H1 (cell line): ENCODE measurements around the gene CUBN. TPM values are rescaled to one million over a fixed set of nuclear protein-coding genes. Genes with fewer than 3 reads are reported as not detected.

ENCODE experiments used
- KDM1A ChIP-seq: fragments of 200-600, 300-600 bp; sonication (generic); IDR thresholded peaks from 2 replicates; pipeline ENCODE4 v1.7.1; 2016; ENCODE audit warnings: mild to moderate bottlenecking, low read length, borderline replicate concordance
- polyA plus RNA-seq, 7 experiments: library from polyadenylated mRNA; depleted of rRNA in 3 of 7; stranded (reverse) in 5 of 7; unstranded in 2 of 7; fragments of >200 nt in 5 of 7; fragments of 200-250 nt in 2 of 7; gene quantifications; 1 replicate in 5 of 7; 2 replicates in 1 of 7; 4 replicates in 1 of 7; pipeline versions ENCODE4 v1.2.1 to v1.2.3, GENCODE V29; 2011 to 2013; ENCODE audit warnings: missing spikeins in 2 of 7, mixed read lengths in 2 of 7
- total RNA-seq: library from RNA; stranded (reverse); fragmentation: NEBNext Ultra II Directional; extraction: Animal tissue kit (Norgen Biotek cat#: 25700); gene quantifications from 2 replicates; pipeline ENCODE4 v1.2.1, GENCODE V29; 2021
- TF ChIP-seq, protein P1 (sequence below): fragments of 300-600 bp; sonication (generic); IDR thresholded peaks from 2 replicates; pipeline ENCODE4 v1.7.1; 2012; ENCODE audit warnings: low read length, moderate library complexity, mild to moderate bottlenecking, inconsistent platforms; ENCODE audit not compliant: insufficient replicate concordance
- TF ChIP-seq, protein P2 (sequence below): IDR thresholded peaks from 2 replicates; pipeline ENCODE4 v1.6.1; 2012; ENCODE audit warnings: inconsistent platforms

The CUBN gene
- total and polyA plus RNA-seq, 2 of the 8 experiments (the other 6 are each of a cell fraction or from before 2014, with no cell fraction given) = 0.04 to 0.08 TPM

- TF ChIP-seq, protein P1, sequence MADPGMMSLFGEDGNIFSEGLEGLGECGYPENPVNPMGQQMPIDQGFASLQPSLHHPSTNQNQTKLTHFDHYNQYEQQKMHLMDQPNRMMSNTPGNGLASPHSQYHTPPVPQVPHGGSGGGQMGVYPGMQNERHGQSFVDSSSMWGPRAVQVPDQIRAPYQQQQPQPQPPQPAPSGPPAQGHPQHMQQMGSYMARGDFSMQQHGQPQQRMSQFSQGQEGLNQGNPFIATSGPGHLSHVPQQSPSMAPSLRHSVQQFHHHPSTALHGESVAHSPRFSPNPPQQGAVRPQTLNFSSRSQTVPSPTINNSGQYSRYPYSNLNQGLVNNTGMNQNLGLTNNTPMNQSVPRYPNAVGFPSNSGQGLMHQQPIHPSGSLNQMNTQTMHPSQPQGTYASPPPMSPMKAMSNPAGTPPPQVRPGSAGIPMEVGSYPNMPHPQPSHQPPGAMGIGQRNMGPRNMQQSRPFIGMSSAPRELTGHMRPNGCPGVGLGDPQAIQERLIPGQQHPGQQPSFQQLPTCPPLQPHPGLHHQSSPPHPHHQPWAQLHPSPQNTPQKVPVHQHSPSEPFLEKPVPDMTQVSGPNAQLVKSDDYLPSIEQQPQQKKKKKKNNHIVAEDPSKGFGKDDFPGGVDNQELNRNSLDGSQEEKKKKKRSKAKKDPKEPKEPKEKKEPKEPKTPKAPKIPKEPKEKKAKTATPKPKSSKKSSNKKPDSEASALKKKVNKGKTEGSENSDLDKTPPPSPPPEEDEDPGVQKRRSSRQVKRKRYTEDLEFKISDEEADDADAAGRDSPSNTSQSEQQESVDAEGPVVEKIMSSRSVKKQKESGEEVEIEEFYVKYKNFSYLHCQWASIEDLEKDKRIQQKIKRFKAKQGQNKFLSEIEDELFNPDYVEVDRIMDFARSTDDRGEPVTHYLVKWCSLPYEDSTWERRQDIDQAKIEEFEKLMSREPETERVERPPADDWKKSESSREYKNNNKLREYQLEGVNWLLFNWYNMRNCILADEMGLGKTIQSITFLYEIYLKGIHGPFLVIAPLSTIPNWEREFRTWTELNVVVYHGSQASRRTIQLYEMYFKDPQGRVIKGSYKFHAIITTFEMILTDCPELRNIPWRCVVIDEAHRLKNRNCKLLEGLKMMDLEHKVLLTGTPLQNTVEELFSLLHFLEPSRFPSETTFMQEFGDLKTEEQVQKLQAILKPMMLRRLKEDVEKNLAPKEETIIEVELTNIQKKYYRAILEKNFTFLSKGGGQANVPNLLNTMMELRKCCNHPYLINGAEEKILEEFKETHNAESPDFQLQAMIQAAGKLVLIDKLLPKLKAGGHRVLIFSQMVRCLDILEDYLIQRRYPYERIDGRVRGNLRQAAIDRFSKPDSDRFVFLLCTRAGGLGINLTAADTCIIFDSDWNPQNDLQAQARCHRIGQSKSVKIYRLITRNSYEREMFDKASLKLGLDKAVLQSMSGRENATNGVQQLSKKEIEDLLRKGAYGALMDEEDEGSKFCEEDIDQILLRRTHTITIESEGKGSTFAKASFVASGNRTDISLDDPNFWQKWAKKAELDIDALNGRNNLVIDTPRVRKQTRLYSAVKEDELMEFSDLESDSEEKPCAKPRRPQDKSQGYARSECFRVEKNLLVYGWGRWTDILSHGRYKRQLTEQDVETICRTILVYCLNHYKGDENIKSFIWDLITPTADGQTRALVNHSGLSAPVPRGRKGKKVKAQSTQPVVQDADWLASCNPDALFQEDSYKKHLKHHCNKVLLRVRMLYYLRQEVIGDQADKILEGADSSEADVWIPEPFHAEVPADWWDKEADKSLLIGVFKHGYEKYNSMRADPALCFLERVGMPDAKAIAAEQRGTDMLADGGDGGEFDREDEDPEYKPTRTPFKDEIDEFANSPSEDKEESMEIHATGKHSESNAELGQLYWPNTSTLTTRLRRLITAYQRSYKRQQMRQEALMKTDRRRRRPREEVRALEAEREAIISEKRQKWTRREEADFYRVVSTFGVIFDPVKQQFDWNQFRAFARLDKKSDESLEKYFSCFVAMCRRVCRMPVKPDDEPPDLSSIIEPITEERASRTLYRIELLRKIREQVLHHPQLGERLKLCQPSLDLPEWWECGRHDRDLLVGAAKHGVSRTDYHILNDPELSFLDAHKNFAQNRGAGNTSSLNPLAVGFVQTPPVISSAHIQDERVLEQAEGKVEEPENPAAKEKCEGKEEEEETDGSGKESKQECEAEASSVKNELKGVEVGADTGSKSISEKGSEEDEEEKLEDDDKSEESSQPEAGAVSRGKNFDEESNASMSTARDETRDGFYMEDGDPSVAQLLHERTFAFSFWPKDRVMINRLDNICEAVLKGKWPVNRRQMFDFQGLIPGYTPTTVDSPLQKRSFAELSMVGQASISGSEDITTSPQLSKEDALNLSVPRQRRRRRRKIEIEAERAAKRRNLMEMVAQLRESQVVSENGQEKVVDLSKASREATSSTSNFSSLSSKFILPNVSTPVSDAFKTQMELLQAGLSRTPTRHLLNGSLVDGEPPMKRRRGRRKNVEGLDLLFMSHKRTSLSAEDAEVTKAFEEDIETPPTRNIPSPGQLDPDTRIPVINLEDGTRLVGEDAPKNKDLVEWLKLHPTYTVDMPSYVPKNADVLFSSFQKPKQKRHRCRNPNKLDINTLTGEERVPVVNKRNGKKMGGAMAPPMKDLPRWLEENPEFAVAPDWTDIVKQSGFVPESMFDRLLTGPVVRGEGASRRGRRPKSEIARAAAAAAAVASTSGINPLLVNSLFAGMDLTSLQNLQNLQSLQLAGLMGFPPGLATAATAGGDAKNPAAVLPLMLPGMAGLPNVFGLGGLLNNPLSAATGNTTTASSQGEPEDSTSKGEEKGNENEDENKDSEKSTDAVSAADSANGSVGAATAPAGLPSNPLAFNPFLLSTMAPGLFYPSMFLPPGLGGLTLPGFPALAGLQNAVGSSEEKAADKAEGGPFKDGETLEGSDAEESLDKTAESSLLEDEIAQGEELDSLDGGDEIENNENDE = no peak
- TF ChIP-seq, protein P2, sequence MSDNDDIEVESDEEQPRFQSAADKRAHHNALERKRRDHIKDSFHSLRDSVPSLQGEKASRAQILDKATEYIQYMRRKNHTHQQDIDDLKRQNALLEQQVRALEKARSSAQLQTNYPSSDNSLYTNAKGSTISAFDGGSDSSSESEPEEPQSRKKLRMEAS = no peak
- no peak for TF ChIP-seq KDM1A
These were observed 206.3 kb downstream of the CUBN start (continued) for GRCh38 chr10:16923309-16923708.
